Epithelial cell of proximal tubule (primary cell): ENCODE data around the gene ALDH7A1. TPM values are rescaled to one million over a fixed set of nuclear protein-coding genes. Genes with fewer than 3 reads are reported as not detected.

Experiments
- DNase-seq: peaks from one replicate; pipeline ENCODE4 v3.0.0-alpha.2; 2011; ENCODE audit warnings: low read depth
- H3K4me3 ChIP-seq: 2 replicates; pipeline ENCODE4 v1.5.1; 2011; ENCODE audit warnings: low read depth, mild to moderate bottlenecking, low read length
- CTCF ChIP-seq: conservative IDR thresholded peaks from 2 replicates; pipeline ENCODE4 v1.5.1; 2012; ENCODE audit warnings: low read depth, mild to moderate bottlenecking, low read length
- total RNA-seq: library from RNA; depleted of rRNA; stranded (reverse); fragments of >200 nt; gene quantifications from 2 replicates; pipeline ENCODE4 v1.2.3, GENCODE V29; 2015

The ALDH7A1 gene
- total RNA-seq, 1 donor from 2014 or later: 25.4 TPM

- peak; percentile 80 for TF ChIP-seq CTCF
- no peak for DNase-seq
- no peak overlapping the region for H3K4me3 ChIP-seq
Measured at GRCh38 chr5:126499853-126500342, 95.1 kb downstream of the ALDH7A1 start.

GRCh38 chr5:126499278-126499677, 95.7 kb downstream of the ALDH7A1 start:
- no peak for DNase-seq
- H3K4me3 ChIP-seq: no peak overlapping the region
- no peak for TF ChIP-seq CTCF

GRCh38 chr5:126497506-126497905, 97.5 kb downstream of the ALDH7A1 start:
- H3K4me3 ChIP-seq: no peak overlapping the region
- no peak for TF ChIP-seq CTCF
- no peak for DNase-seq

GRCh38 chr5:126494393-126494792, 100.6 kb downstream of the ALDH7A1 start:
- TF ChIP-seq CTCF: no peak
- H3K4me3 ChIP-seq: no peak overlapping the region
- DNase-seq: no peak

- no peak overlapping the region for H3K4me3 ChIP-seq
- no peak for DNase-seq
- TF ChIP-seq CTCF: peak; percentile 54
Measured at GRCh38 chr5:126492939-126493338, 102.1 kb downstream of the ALDH7A1 start.

- DNase-seq: no peak
- peak; percentile 30 for TF ChIP-seq CTCF
- H3K4me3 ChIP-seq: no peak overlapping the region
Measured at GRCh38 chr5:126490167-126490940, 104.7 kb downstream of the ALDH7A1 start.
